Fibroblast of peridontal ligament (primary cell): ENCODE data around the gene OOSP1.
"Not testable (repeated sequence)": the region's sequence is repeated elsewhere in the genome, so short reads cannot be mapped to it uniquely, and the experiment has no call there.

Source experiments
- DNase-seq: peaks from one replicate; pipeline ENCODE4 v3.0.0-alpha.2; 2010; ENCODE audit errors: extremely low read depth

OOSP1 gene

GRCh38 chr11:59960502-59961381 is 22.5 kb downstream of the OOSP1 start:
- no peak for DNase-seq

GRCh38 chr11:59962107-59962482 is 23.9 kb downstream of the OOSP1 start:
- no peak for DNase-seq

GRCh38 chr11:59963733-59964132 is 25.5 kb downstream of the OOSP1 start, which contains the start of gene OOSP4A:
OOSP4A (plus strand) TSS chr11:59964033; CDS start chr11:59964033, 0 bp downstream.
- DNase-seq = no peak

GRCh38 chr11:59965424-59965823 is 27.2 kb downstream of the OOSP1 start:
- no peak for DNase-seq

- DNase-seq = no peak
These were observed 28.0 kb downstream of the OOSP1 start for GRCh38 chr11:59966201-59966600.

GRCh38 chr11:59967677-59968394 is 29.6 kb downstream of the OOSP1 start:
- DNase-seq = no peak

GRCh38 chr11:59968395-59968783 is 30.2 kb downstream of the OOSP1 start:
- no peak for DNase-seq

- DNase-seq = no peak
These were observed 34.9 kb downstream of the OOSP1 start for GRCh38 chr11:59973097-59973496.

GRCh38 chr11:59981106-59981770 is 43.0 kb downstream of the OOSP1 start:
- no peak for DNase-seq

- DNase-seq = not testable (repeated sequence)
These were observed 43.8 kb downstream of the OOSP1 start for GRCh38 chr11:59982037-59982436.

- DNase-seq = no peak
These were observed 45.0 kb downstream of the OOSP1 start for GRCh38 chr11:59983212-59983611.

GRCh38 chr11:59984368-59984767 is 46.1 kb downstream of the OOSP1 start:
- no peak for DNase-seq

- no peak for DNase-seq
These were observed 52.2 kb downstream of the OOSP1 start for GRCh38 chr11:59990421-59990820.

GRCh38 chr11:59992425-59992824 is 54.2 kb downstream of the OOSP1 start:
- DNase-seq = no peak

- DNase-seq = no peak
These were observed 59.6 kb downstream of the OOSP1 start for GRCh38 chr11:59997800-59998199.

GRCh38 chr11:59999691-60000090 is 61.5 kb downstream of the OOSP1 start:
- no peak for DNase-seq

GRCh38 chr11:60003729-60004128 is 65.5 kb downstream of the OOSP1 start:
- no peak for DNase-seq

- DNase-seq = no peak
These were observed 67.1 kb downstream of the OOSP1 start for GRCh38 chr11:60005360-60005759.
